MM.1S (cell line): ENCODE measurements around the gene RPRD2.

Source experiments
- CTCF ChIP-seq: fragments of 300-600 bp; sonication (generic); IDR thresholded peaks from 2 replicates; pipeline ENCODE4 v1.5.1; 2016; ENCODE audit warnings: antibody characterized with exemption, low read length, mixed read lengths
- EZH2phosphoT487 ChIP-seq: fragments of 300-600 bp; sonication (generic); IDR thresholded peaks from 2 replicates; pipeline ENCODE4 v1.6.1; 2018; ENCODE audit warnings: antibody characterized with exemption, low read length

GRCh38 chr1:150386592-150386991 is 22.6 kb downstream of the RPRD2 start:
- TF ChIP-seq CTCF, result no peak
- TF ChIP-seq EZH2phosphoT487, result no peak
